Right kidney (tissue), 1 donor: Measurements from ENCODE around the gene TGFBR2.

Experiments
- DNase-seq: peaks from one replicate; pipeline ENCODE4 v3.0.0-alpha.2; 2016

Gene TGFBR2

GRCh38 chr3:30712991-30713390 lies 106.6 kb downstream of the TGFBR2 start:
- DNase-seq: no peak

DNA sequence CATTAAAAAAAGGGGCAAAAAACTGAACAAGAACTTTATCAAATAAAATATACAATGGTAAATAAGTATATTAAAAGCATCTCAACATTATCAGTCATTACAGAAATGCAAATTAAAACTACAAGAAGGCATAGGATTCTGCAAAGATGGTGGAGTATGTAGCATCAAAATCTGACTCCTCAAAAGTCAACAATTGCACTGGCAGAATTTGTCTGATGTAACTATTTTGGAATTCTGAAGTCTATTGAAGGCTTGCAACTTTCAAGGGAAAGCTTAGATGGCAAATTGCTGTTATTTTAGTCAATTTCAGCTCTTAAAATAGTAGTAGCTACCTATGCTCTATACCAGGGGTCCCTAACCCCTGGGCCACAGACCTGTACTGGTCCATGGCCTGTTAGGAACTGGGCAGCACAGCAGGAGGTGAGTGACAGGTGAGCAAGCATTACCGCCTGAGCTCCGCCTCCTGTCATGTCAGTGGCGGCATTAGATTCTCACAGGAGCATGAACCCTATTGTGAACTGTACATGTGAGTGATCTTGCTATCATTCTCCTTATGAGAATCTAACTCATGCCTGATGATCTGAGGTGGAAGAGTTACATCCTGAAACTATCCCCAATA lies 107.6 kb downstream of the TGFBR2 start:
- no peak for DNase-seq

DNA sequence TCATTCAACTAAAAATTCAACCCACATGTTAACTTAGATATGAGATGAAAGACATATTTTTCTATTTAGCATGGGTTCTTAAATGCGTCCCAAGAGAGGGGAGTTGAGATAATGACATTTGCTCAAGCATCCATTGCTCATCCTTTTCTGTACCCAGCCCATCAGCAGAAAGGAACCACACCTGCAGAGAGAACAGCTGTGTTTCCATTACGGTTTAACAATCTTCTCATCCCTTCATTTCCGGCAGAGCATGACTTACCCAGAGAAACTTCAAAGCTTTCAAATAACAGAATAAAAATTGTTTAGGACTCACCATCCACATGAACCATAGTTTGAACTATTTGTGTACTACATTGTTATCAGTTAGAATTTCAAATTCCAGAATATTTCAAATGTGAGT lies 113.1 kb downstream of the TGFBR2 start:
- DNase-seq: no peak

DNA sequence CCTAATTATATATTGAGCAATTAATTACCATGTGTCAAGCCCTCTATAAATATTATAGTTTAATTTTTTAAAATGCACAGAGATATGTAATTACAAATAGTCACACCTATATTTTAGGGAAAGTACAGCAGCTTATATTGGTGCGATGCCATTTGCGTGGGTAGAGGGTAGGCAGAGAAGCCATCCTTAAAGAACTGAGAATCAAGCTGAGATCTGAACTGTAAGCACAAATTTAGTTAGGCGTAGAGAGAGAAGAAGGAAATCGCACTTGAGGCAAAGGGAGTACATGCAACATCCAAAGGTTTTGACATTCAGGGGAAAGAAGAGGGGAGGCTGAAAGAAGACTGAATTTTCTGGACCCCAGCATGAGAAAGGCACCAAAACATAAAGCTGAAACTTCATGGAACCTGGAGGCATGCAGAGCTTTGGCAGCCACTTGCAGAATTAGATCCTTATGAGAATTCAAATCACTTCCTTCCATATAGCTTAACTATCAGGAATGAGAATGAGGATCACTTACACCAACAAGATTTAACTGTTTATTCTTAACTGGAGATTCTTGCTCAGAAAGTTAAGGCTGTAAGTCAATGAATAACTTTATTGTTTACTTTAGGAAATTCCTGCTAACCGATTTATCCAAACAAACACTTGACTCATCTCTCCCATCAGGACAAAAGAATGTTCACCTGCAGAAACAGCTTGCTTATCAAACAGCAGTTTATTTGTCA lies 114.3 kb downstream of the TGFBR2 start:
- no peak for DNase-seq

- no peak for DNase-seq
Observed at GRCh38 chr3:30721314-30721634, 114.9 kb downstream of the TGFBR2 start.

DNA sequence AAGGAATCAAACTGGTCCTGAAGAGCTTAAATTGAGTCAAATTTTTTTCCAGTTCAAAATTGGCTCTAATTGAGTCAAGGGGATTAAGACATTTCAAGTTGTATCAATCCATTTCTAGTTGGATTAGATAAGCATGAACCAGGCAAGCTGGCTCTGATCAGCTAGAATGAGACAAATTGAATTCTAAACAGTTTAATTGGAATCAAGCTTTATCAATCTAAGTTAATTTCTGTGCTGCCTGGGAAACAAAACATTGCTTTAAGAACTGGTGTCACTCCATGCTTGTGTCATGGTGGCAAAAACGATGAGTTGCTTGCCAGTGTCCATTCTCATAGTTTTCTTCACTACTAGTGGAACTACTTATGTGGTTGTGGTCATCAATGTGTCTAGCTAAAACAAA lies 116.8 kb downstream of the TGFBR2 start:
- no peak for DNase-seq

DNA sequence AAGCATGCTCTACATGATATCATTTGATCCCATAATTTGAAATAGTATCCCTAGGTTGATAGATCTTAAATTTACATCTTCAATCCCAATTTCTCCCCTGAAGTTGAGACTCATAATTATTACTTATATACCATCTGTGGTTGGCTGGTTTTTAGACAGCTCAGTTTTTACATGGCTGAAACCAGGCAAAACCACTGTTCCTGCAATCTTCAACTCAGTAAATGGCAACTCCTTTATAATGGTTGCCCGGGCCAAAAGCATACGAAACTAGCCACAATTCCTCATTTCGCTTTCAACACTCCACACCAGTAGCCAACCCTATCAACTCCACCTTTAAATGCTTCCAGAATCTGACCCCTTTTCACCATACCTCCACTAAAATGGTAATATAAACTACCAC lies 118.5 kb downstream of the TGFBR2 start:
- no peak for DNase-seq

- DNase-seq: no peak
Observed at GRCh38 chr3:30728143-30728542, 121.7 kb downstream of the TGFBR2 start.

DNA sequence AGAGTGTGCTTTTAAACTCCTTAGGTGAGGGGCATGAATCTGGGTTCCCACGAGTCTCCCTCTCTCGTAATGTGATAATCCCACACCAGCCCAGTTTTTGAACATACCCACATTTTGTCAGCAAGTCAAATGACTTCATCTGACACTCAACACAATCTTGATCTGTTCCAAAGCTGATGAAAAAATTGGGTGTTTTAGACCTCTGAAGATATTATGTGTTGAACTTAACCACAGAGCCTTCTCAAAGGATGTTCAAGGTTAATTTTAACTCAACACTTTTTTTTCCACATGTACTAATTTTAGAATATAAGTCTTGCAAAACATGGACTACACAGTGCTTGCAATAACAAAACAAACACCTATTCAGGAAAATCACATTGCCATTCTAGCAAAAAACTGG lies 123.1 kb downstream of the TGFBR2 start:
- no peak for DNase-seq

- DNase-seq: no peak
Observed at GRCh38 chr3:30729936-30730335, 123.5 kb downstream of the TGFBR2 start.

GRCh38 chr3:30730967-30731366 lies 124.6 kb downstream of the TGFBR2 start:
- DNase-seq: no peak

DNA sequence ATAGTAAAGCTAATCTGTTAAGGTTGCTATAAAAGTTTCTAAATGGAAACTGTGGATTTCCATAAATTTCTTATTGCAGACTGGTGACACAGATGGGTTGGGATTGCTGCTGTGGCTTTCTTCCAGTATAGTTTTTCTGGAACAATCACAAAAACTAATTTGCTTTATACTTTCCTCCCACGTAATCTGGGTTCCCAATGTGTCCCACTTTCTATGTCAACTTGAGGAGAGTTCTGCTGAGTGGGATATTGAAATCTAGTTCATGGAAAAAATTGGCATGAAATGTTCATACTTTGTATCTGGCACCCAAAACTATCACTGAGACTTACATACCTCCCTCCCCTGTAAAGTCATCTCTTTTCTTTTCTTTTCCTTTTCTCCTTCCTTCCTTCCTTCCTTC lies 126.8 kb downstream of the TGFBR2 start:
- no peak for DNase-seq

GRCh38 chr3:30733696-30734095 lies 127.3 kb downstream of the TGFBR2 start:
- no peak for DNase-seq

DNA sequence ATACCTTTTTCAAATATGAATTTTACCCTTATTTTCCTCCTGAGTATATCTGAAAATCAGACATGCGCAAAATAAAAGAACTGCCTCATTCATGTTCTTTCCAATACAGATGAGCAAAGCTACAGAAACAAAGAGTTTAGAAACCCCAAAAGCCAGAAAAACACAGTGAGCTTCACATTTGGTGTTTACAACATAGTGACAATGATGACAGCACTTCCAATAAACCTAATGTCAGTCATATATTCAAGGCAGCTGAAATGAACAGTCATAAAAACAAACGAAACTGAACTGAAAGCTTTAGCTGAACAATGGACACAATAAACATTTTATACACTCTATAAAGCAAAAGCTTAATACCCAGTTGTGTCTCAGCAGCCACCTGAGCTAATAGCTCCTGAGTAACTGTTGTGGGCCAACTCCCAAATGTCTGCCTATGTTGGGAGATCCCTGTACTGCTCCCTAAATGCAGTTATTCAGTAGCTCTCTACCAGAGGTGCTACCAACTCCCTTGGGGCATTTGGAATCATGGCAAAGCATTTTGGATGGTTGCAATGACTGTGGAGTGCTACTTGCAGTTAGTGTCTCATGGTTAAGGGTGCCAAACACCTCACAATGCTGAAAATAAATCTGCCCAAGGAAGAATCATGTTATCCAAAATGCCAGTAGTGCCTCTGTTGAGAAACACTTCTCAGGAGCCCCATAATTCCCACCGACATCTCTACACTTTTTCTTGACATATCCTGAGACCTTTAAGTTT lies 131.5 kb downstream of the TGFBR2 start:
- no peak for DNase-seq

- DNase-seq: no peak
Observed at GRCh38 chr3:30738605-30739004, 132.2 kb downstream of the TGFBR2 start.

DNA sequence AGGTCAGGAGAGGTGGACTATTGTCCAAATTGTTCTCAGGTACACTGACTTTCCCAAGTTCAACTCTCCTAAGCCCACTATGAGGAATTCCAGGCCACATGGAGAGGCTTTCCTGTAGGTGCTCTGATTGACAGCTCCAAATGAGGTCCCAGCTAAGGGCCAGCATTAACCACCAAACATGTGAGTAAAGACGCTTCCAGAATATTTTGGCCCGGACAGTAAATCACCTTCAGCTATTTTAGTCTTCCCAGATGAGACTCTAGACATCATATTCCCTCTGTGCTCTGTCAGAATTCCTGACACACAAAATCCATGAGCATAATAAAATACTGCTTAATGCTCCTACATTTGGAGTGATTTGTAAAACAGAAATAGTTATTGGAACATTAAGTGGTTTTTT lies 135.5 kb downstream of the TGFBR2 start:
- DNase-seq: no peak

GRCh38 chr3:30742796-30743619 lies 136.6 kb downstream of the TGFBR2 start:
- no peak for DNase-seq
